ENCODE measurements around the gene ERGIC3.

Gene ERGIC3

DNA sequence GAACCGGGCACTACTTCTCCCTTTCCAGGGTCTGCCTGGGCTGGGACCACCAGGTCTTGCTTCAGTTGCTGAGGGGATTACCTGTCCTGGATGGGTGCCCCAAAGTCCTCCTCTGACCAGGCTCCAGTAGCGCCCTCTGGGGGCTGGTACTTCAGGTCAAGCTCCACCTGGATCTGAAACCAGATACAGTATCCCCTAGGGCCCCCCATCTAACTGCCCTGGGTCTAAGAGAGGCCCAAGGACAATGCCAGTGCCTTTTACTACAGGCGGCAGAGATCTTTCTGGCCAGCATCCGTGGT is 62.5 kb downstream of the ERGIC3 start:
- peak; percentile 44 for DNase-seq (ENCODE audit: low read depth)
- H3K4me3 ChIP-seq (ENCODE audit: low read depth, low read length), result no peak overlapping the region
- TF ChIP-seq, protein P1, sequence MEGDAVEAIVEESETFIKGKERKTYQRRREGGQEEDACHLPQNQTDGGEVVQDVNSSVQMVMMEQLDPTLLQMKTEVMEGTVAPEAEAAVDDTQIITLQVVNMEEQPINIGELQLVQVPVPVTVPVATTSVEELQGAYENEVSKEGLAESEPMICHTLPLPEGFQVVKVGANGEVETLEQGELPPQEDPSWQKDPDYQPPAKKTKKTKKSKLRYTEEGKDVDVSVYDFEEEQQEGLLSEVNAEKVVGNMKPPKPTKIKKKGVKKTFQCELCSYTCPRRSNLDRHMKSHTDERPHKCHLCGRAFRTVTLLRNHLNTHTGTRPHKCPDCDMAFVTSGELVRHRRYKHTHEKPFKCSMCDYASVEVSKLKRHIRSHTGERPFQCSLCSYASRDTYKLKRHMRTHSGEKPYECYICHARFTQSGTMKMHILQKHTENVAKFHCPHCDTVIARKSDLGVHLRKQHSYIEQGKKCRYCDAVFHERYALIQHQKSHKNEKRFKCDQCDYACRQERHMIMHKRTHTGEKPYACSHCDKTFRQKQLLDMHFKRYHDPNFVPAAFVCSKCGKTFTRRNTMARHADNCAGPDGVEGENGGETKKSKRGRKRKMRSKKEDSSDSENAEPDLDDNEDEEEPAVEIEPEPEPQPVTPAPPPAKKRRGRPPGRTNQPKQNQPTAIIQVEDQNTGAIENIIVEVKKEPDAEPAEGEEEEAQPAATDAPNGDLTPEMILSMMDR (IDR thresholded peaks at IDR 0.05; ENCODE audit: insufficient read depth, low read depth, low read length, missing control alignments), result peak; percentile 40

DNA sequence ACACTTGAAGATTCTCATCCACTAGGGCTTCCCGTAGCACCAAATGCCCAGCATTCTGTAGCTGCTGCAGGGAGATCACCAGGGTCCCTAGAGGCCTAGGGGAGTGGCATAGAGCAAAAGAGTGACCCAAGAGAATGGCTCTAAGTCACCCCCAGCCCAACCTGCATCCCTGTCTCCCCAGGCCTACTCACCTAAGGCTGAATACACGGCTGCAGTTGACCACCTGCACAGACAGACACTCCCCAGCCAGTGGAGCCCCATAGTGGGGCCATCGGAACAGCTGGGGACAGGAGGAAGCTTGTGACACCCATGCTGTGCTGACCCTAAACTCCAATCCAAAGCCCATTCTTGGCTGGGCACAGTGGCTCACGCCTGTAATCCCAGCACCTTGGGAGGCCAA is 64.2 kb downstream of the ERGIC3 start:
- no peak for DNase-seq (ENCODE audit: low read depth)
- TF ChIP-seq, protein P1 (IDR thresholded peaks at IDR 0.05; ENCODE audit: insufficient read depth, low read depth, low read length, missing control alignments), result no peak
- no peak overlapping the region for H3K4me3 ChIP-seq (ENCODE audit: low read depth, low read length)
